GM21528 (cell line): ENCODE data around the gene CBARP.
A peak's percentile ranks its signal among the peaks of the same experiment; 100 is the strongest.

Source experiments
- ATAC-seq: cut with Tn5 transposase; IDR thresholded peaks from one replicate; pipeline ENCODE4 v1.9.1; 2021; ENCODE audit warnings: mild to moderate bottlenecking, moderate library complexity; ENCODE audit not compliant: unreplicated experiment, low FRiP score

CBARP gene

DNA sequence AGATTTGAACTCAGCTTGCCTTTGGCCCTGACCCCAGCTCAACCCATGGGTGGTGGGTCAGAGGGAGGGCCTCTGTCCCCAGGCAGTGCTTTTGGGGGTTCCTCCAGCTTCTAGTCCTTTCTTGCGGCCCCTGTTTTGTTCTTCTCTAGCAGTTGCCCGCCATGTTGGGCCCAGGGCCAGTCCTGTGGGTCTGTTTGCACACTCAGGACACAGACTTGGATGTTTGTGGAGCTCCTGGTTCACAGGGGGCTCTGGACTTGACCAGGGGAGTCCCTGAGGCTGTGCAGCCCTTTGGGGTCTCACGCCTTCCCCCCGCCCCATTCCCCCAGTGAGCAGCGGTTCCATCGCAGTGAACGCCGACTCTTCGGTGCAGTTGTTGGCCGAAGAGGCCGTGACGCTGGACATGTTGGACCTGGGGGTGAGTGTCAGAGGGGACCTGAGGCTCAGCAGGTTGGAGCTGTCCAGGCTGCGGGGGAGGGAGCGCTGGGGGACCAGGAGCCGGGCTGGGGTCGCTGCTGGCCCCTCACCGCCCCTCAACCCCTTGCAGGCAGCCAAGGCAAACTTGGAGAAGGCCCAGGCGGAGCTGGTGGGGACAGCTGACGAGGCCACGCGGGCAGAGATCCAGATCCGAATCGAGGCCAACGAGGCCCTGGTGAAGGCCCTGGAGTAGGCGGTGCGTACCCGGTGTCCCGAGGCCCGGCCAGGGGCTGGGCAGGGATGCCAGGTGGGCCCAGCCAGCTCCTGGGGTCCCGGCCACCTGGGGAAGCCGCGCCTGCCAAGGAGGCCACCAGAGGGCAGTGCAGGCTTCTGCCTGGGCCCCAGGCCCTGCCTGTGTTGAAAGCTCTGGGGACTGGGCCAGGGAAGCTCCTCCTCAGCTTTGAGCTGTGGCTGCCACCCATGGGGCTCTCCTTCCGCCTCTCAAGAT, 6.2 kb upstream of the CBARP start:
- no peak for ATAC-seq

DNA sequence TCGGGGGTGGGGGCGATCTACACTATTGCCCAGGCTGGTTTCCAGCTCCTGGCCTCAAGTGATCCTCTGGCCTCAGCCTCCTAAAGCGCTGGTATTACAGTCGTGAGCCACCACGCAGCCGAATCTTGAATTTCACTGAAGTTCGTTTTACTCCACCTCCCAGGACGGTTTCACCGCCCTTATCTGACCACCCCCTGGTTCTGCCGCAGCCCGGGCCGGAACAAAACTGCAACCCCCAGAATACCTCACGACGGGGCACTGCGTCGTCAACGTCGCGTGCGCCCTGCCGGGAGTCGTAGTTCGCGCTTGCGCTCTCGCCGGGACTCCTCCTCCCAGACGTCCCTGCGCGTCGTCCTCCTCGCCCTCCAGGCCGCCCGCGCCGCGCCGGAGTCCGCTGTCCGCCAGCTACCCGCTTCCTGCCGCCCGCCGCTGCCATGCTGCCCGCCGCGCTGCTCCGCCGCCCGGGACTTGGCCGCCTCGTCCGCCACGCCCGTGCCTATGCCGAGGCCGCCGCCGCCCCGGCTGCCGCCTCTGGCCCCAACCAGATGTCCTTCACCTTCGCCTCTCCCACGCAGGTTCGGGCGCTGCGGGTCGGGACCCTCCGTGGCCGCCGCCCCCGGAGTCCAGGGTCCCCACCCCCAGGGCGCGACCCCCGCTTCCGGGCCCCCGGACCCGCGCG, 3.8 kb upstream of the CBARP start, which contains the start of gene ATP5F1D:
TSS of gene ATP5F1D (plus strand) at position 335 of the 679 bp plus-strand sequence. CDS start at position 435, 100 bp downstream.
- ATAC-seq: peak; percentile 29

DNA sequence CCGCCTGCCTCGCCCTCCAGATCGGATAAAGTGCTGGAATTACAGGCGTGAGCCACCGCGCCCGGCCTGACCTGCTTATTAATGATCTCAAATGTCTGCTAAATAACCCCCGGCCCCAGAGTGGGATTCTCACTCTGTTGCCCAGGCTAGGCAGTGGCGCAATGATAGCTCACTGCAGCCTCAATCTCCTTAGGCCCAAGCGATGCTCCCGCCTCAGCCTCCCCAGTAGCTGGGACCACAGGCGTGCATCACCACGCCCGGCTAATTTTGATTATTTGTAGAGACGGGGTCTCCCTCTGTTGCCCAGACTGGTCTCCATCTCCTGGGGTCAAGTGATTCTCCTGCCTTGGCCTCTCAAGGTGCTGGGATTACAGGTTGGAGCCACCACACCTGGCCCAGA, 3.1 kb upstream of the CBARP start:
- ATAC-seq: no peak

DNA sequence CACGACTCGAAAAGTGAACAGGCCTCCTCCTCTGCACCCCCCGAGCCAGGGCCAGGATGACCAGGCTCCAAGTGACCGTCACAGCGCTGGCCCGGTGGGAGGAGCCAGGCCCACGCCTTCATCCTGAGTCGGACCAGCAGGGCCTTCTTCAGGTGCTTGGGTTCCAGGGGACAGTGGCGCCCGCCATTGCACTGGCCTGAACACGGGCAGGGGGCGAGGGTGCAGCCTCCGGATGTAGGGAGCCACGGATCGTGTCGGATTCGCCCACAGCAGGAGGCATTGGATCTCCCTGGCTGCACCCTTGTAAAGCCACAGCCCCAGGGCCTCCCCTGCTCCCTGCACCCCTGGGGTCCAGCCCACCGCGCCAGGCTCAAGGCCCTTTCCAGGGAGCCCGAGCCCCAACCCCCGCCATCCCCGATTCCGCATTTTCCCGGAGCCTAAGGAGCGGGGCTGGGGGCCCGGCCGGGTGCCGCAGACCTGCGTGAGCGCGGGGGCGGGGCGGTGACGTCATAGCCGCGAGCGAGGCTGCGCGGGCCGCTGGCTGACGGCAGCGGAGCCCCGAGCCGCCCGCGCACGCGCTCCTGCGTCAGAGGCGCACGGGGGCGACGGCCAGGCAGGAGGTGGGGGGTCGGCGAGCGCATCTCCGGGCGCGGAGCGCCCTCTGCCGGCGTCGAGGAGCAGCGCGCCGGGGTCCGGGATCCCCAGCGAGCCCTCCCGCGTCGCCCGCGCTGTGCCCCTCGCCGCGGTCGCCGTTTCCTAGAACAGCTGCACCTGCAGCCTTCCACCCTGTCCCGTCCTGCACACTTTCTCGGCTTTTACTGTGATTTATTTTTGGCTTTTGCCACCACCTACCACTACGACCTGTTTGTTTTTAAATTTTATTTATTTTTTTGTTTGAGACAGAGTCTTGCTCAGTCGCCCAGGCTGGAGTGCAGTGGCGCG, 2.3 kb upstream of the CBARP start:
- peak; percentile 31 for ATAC-seq

DNA sequence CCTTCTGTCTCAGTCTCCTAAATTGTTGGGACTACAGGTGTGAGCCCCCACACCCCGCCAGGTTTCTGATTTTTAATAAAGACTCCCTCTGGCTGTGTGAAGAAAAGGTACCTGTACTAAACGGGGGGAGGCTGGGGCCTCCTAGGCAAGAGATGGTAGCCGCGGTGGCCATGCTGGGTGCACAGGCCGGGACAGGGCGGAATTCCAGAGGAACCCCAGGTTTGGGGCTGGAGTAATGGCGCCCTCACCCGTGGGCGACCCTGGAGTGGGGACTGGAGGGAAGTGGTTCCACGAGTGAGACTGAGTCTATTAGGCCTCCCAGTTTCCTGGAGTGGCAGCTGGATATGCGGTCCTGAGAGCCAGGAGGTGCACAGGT, 1.6 kb upstream of the CBARP start:
- ATAC-seq: no peak

DNA sequence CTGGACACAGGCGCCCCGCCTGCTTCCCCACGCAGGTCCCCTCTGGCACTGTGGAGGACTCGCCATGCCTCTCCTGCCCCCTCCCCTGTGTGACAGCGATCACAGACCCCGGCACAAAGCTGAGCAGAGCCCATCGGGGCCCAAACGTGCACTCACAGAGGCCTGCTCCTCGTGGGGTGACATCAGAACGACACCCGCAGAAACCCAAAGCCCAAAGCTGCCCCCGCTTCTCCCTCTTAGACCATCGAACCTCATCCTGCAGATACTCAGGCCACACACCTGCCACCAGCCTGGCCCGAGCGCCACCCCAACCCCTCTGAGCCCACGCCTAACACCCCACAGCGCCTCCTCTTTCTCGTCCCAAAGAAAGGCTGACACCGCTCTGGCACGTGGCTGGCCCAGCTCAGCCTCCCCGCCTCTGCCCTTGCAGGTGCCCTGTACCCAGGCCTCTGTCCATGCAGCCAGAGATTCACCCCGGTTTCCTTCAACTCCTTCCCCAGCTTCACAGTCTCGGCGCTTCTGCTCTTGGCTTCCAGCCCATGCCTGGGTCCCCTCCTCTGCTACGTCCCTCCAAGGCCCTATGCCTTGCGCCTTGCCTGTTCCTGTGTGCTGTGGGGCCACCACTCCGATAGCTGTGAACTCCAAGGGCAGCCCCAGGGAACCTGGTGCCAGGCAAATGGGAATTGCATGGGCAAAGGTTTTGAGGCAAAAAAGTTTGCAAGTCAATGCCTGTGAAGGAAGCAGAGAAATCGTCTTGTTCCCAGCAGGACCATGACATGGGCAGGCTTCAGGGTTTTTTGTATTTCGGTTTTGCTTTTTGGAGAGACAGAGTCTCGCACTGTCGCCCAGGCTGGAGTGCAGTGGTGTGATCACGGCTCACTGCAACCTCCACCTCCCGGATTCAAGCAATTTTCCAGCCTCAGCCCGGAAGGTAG, 831 bp upstream of the CBARP start:
- ATAC-seq: no peak

DNA sequence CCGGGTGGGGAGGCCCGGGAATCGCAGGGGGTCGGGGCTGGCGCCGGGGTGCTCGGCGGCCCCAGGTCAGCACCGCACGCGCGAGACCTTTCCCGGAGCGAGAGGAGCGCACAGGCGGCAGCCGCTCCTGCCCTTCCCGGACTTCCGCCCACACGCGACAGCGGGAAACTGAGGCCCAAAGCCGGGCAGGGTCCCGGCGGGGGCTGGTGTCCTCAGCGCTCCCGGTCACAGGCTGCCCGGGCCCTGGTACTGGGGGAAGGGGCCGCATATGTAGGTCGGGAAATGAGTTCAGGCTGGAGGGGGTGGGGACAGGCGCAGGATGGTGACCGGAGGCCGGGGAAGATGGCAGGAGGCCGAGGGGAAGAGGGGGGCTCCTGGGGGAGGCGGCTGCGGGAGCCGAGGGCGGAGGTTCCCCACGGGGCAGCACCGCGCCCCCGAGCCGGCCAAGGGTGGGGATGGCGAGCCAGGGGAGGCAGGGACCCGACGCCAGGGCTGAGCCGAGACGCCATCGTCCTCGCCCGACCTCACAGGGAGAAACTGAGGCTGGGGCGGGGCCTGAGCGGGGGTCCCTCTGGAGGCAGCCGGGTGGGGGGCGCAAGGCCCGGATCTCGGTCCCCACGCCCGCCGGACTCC, 662 bp downstream of the CBARP start:
- ATAC-seq: no peak

DNA sequence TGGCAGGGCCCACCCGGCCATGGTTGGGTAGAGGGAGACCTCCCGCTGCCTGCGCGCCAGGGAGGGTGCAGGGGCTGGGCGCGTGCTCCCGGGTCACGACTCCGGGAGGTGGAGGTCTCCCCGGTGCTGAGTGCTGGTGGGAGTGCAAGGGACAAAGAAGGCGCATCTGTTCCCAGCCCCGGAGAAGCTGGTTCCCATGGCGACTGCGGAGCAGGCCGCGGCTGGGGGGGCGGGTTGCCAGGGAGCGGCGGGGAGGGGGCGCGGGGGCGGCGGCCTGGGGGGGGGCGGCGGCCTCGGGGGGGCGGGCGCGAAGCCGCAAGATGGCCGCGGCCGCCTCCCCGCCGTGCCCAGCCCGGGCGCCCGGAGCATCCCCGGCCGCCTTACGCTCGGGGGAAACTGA, 1.2 kb downstream of the CBARP start:
- ATAC-seq: no peak

DNA sequence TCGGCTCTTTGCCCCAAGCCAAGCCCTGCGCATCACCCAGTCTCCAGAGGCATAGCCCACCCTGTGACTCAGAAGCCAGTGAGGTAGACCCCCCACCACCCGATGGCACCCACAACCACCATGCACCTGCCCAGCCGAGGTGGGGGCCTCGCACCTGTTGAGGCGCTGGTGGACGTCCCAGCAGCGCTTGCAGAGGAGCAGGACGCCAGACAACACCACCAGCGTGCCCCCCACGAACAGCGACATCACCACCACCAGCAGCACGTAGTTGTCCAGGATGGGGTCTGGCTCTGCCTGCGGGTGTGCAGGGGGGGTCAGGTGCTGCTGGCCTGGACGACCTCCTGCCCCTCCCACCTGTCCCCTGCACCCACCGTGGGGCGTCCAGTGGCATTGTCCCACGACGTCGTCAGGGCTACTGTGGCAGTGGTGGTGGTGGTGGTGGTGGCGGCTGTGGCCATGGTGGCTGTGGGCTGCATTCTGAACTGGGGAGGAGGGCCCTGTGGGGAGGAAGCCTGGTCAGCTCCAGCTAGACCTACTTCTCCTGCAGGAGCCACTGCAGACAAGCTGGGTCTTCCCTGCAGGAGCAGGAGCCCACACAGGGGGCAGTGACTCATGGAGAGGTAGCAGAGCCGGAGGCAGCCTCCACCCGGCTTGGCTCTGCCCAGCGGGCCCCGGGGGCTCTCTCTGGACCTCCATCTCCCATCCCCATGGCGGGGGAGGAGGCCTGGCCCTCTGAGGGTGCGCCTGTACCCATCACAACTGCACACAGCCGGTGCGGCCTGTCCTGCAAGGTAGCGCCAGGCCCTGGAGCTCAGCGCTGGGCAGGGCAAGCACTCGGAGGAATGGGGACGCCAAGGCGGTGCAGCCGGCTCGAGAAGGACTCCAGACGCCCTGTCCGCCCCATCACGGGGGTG, 1.9 kb downstream of the CBARP start:
- no peak for ATAC-seq

DNA sequence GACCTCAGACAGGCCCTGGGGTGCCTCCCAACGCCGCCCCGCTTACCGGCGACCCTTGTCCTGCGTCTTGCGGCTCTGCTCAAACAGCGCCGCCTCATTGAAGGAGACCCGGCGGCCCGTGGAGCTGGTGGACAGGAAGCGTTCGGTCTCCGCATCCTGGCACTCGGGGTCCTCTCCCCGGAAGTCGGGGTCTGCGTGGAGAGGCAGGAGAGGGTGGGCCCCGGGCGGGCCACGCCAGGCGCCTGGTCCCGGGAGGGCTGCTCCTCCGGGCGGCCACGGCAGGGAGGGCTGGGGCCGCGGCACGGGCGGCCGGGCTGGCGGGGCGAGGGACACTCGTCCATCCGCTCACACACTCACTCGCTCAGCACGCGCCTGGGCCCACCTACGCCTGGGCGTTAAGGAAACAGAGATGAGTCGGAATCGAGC, 2.8 kb downstream of the CBARP start:
- ATAC-seq: no peak

DNA sequence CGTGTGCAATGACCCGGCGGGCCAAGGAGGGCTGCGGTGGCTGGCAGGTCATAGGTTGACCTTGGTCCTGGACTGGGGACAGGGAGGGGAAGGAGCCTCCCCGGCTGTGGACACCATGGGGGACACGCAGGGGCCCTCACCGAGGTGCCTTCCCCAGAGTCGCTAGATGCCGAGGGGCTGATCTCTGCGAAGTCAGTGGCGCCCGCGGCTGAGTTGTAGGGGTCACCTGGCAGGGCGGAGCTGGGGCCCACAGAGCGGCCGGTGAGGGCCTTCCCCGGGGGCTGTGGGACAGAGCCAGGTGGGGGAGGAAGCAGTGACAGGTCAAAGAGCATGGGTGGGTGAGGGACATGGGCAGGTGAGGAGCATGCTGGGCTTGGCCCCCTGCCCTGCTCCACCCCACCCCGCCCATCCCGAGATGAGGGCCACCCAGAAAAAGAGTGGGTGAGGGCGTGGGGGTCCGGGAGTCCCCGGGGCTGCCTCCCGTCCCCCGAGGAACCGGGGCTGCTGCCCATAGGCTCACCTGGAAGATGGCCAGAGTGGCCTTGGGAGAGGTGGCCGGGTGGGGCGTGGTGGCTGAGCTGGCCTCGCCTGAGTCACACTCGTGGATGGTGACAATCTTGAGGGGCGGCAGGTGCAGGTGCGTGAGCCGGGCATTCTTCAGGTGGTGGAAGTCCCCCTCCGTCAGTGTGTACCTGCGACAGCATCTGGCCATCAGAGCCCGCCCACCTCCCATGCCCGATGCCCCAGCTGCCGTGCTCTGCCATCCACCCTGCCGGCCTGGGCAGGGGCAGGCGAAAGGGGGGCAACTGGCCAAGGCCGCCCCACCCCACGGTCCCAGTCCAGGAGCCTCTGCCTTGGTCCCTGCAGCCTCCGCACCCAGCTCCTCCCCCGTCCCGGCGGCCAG, 3.5 kb downstream of the CBARP start:
- ATAC-seq: no peak

DNA sequence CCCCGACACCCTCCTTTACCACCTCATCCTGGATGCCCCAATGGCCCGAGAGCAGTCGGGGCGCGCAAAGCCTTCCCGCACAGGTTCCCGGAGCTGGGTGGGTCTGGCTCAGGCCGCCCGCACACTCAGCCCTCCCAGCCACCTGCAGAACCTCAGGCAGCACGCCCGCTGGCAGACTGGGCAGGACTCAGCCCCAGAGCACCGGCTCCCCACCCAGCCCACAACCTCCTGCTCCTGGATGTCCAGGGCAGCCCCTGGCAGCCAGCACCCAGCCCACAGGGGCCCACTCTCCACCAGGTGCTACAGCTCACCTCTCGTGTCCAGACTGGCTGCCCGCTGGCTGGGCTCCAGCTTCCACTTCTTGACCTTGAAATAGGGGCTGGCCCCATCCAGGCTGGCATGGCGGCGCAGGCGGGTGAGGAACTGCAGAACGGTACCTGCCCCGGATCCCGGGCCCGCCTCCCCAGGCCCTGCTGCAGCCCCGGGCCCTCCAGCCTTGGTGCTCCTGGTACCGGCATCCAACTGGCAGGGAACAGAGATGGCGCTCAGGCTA, 4.6 kb downstream of the CBARP start:
- ATAC-seq: no peak

DNA sequence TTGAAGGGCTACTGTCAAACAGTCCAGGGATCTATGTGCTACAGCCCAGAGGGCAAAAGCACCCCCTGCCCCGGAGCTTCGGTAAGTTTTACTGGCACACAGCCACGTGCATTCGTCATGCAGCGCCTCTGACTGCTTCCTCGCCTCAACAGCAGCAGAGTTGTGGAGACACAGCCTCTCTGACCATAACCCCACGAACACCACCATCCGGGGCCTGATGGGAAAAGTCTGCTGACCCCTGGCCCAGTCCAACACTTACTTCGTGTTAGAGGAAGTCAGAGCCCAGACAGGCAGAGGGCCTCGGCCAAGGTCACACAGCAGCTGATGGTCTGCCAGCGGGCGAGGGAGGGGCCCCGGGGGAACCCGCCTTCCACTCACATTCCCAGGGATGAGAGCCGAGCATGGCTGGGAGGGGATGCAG, 5.1 kb downstream of the CBARP start:
- no peak for ATAC-seq

DNA sequence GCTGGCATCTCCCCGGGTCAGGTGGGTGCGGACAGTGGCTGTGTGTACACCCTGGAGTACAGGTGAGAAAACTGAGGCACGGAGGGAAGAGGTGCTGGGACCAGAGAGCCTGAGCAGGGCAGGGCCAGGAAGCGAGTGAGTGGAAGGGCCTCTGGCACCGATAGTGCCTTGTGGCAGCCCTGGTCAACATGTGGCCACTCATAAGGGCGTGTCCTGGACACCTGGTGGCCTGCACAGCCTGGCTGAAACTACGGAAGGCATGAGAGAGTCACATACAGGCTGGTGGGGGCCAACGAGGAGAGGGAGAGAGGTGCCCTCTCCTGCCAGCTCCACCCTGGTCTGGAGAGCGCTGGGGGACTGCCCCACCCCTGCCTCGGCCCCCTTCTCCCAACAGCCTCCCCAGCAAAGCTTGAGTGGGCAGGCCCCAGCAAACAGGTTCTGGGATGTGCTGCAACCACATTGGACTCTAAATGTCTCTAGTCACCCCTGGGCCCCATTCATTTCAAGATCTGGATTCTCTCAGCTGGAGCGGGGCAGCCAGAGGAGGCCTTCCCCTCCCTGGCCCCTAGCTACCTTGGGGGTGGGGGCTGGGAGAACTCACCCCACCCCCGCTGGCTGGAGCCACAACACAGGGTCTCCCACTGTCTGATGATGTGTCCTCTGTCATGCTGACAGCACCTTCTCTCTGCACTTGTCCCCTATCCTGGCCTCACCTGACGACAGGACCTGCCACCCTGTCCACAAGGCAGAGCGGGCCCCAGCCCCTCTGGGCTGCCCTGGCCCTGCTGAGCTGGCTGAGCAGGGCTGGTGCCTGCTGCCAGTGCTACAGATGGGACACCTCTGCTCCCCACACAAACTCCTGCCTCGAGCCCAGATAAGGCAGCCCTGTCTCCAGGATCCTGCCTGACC, 5.8 kb downstream of the CBARP start:
- no peak for ATAC-seq

DNA sequence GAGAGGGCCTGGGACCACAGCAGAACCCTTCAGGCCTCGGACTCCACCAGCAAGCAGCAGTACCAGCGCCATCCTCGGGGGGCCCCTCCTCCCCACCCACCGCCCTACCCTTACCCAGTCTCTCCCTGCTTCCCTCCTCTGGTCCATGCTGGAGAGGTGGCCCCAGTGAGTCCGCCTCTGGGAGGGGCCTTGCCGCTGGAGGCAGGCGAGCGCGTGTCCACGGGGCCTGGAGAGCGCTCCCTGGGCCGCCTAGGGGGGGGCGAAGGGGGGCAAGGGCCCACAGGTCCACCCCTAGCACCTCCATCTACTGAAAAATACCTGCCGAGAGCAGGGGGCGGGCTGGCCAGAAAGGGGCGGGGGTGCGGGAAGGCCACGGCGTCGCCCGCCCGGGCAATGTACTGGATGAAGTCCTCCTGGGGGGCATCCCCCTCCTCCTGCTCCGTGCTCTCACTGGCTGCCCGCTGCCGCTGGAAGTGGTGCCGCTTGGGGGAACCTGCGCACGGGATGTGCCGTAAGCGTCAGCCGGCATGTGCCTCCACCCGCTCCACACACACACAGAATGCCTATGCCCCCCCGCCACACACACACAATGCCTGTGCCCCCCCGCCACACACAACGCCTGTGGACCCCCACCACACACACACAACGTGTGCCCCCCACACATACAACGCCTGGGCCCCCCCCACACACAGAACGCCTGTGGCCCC, 6.9 kb downstream of the CBARP start:
- ATAC-seq: no peak
